Retinal pigment epithelial cell (primary cell): Measurements from ENCODE around the gene SSC5D.

Source experiments
- DNase-seq: peaks from one replicate; pipeline ENCODE4 v3.0.0-alpha.2; 2010; ENCODE audit warnings: low read depth
- H3K4me3 ChIP-seq: 2 replicates; pipeline ENCODE4 v1.5.1; 2011; ENCODE audit warnings: mild to moderate bottlenecking, low read length, control low read depth, moderate library complexity
- CTCF ChIP-seq: conservative IDR thresholded peaks from 2 replicates; pipeline ENCODE4 v1.5.1; 2011; ENCODE audit warnings: low read depth, low read length, control low read depth, inconsistent platforms

Gene SSC5D

DNA sequence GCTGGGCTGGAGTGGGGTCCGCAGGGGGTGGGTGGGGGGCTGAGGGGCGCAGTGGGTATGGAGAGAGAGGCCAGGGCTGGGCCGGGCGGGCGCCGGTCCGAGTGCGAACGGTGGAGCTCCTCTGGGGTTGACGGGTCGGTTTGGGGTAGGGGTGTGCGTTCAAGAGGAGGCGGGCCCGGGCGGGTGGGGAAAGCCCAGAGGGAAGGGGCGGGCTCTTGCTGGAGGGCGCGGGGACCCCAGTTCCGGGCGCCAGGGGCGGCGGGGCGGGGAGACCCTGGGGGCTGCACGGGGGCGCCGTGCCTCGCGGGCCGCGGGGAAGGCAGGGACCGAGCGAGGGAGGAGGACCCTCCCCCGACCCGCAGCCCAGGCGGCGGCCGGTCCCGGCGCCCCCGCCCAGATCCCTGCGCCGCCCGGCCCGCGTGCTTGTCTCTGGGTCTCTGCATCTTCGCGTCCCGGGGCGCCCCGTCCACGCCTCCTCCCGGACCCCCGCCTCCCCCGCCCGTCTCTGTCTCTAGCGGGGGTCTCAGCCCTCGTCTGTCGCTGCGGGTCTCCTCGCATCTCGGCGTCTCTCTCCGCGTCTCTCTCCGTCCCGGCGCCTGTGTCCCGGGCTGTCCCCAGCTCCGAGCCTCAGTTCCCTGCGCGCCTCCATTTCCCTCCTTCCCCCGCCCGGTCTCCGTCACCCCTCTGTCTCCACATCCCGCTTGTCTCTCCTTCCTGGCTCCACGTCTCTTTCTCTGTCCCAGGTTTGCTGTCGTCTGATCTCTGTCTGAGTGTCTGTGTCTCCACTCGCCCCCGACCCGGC lies 36.9 kb upstream of the SSC5D start:
- TF ChIP-seq CTCF = no peak
- no peak for DNase-seq
- no peak overlapping the region for H3K4me3 ChIP-seq

- no peak for DNase-seq
- H3K4me3 ChIP-seq = peak overlapping the region; percentile 4
- no peak for TF ChIP-seq CTCF
Measured at GRCh38 chr19:55451965-55452748, 36.1 kb upstream of the SSC5D start.

DNA sequence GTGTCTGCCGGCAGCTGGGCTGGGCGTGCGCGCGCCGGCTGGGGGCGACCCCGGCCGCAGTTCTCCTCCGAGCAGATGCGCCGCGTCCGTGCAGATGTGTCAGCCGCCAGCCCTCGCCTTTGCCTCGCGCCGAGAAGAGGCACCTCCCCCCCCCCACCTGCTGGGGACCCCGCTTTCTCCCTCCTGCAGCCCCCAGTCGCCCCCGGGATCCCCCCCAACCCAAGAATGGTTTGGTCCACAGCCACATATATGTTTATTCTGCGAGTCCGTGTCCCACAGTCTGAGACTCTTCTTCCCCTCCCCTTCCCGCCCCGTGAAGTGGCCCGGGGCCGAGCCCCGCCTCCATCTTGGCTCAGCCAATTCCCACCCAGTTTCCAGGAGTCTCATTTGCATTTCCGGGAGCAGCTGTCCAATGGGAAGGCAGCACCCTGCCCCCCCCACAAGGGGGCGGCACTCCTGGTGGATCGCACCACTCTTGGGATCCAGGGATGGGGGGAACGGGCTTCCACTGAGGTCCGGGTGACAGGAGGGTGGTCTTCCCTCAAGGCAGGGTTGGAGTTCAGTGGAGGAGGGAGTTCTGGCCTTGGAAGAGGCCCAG lies 35.4 kb upstream of the SSC5D start:
- no peak for TF ChIP-seq CTCF
- no peak overlapping the region for H3K4me3 ChIP-seq
- no peak for DNase-seq

- DNase-seq = no peak
- no peak overlapping the region for H3K4me3 ChIP-seq
Measured at GRCh38 chr19:55453511-55454260, 34.5 kb upstream of the SSC5D start.

GRCh38 chr19:55454787-55455243 lies 33.4 kb upstream of the SSC5D start:
- no peak overlapping the region for H3K4me3 ChIP-seq
- no peak for DNase-seq
- peak; percentile 84 for TF ChIP-seq CTCF

More at GRCh38 chr19:55453511-55454260, 34.5 kb upstream of the SSC5D start:
- TF ChIP-seq CTCF = no peak

- TF ChIP-seq CTCF = no peak
- H3K4me3 ChIP-seq = no peak overlapping the region
- DNase-seq = no peak
Measured at GRCh38 chr19:55455576-55456235, 32.5 kb upstream of the SSC5D start.
